Mesenchymal stem cell (in vitro differentiated cells and primary cell): ENCODE results near the gene STK10.
A peak's percentile ranks its signal among the peaks of the same experiment; 100 is the strongest.
"Not testable (repeated sequence)": the region's sequence is repeated elsewhere in the genome, so short reads cannot be mapped to it uniquely, and the experiment has no call there.

ENCODE experiments used
- DNase-seq: peaks from one replicate; pipeline ENCODE4 v3.0.0-alpha.2; 2013
- H2AFZ ChIP-seq: one replicate; pipeline ENCODE4 v1.6.1; 2013; ENCODE audit warnings: low read depth, mild to moderate bottlenecking, control low read depth, inconsistent platforms, low read length, moderate library complexity
- H2AK5ac ChIP-seq: 2 replicates; pipeline ENCODE4 v1.6.1; 2013; ENCODE audit warnings: low read length, moderate library complexity, mild to moderate bottlenecking, inconsistent platforms; ENCODE audit not compliant: severe bottlenecking
- H2BK120ac ChIP-seq: one replicate; pipeline ENCODE4 v1.6.1; 2013; ENCODE audit warnings: low read depth, mild to moderate bottlenecking, inconsistent platforms, low read length, moderate library complexity
- H2BK12ac ChIP-seq, 2 experiments: one replicate each; pipeline ENCODE4 v1.6.1; 2013; ENCODE audit warnings: inconsistent platforms in 2 of 2, low read length in 2 of 2, mild to moderate bottlenecking in 2 of 2, moderate library complexity in 2 of 2, control low read depth in 1 of 2
- H2BK15ac ChIP-seq: one replicate; pipeline ENCODE4 v1.6.1; 2013; ENCODE audit warnings: mild to moderate bottlenecking, low read depth, inconsistent platforms; ENCODE audit not compliant: poor library complexity, severe bottlenecking
- H2BK5ac ChIP-seq: 2 replicates; pipeline ENCODE4 v1.6.1; 2013; ENCODE audit warnings: low read depth, mild to moderate bottlenecking, low read length, control low read depth, inconsistent platforms; ENCODE audit not compliant: poor library complexity, severe bottlenecking
- H3K14ac ChIP-seq, 2 experiments: one replicate each; pipeline ENCODE4 v1.6.1; 2013; ENCODE audit warnings: inconsistent platforms in 2 of 2, low read length in 2 of 2, control low read depth in 1 of 2, mild to moderate bottlenecking in 1 of 2, moderate library complexity in 1 of 2
- H3K18ac ChIP-seq, 2 experiments: one replicate each; pipeline ENCODE4 v1.6.1; 2013; ENCODE audit warnings: inconsistent platforms in 2 of 2, low read length in 2 of 2, control low read depth in 1 of 2, low read depth in 1 of 2, mild to moderate bottlenecking in 1 of 2
- H3K23ac ChIP-seq, 2 experiments: one replicate each; pipeline ENCODE4 v1.6.1; 2013; ENCODE audit warnings: inconsistent platforms in 2 of 2, low read length in 2 of 2, mild to moderate bottlenecking in 2 of 2, moderate library complexity in 2 of 2, control low read depth in 1 of 2
- H3K27ac ChIP-seq: 2 replicates; pipeline ENCODE4 v1.5.1; 2013; ENCODE audit warnings: mild to moderate bottlenecking, moderate library complexity, low read length, control low read depth, inconsistent platforms; ENCODE audit not compliant: poor library complexity, severe bottlenecking
- H3K27me3 ChIP-seq, 2 experiments: 2 replicates each; pipeline versions ENCODE4 v1.6.1 to v1.7.0; 2013; ENCODE audit warnings: low read length in 2 of 2, mild to moderate bottlenecking in 2 of 2, moderate library complexity in 2 of 2, control low read depth in 1 of 2, inconsistent platforms in 1 of 2; ENCODE audit not compliant: control insufficient read depth in 1 of 2, insufficient read depth in 1 of 2
- H3K36me3 ChIP-seq, 2 experiments: 2 replicates each; pipeline versions ENCODE4 v1.6.1 to v1.7.0; 2013; ENCODE audit warnings: low read length in 2 of 2, control low read depth in 1 of 2, inconsistent platforms in 1 of 2, low read depth in 1 of 2, mild to moderate bottlenecking in 1 of 2; ENCODE audit not compliant: insufficient read depth in 2 of 2, control insufficient read depth in 1 of 2
- H3K4ac ChIP-seq, 2 experiments: one replicate each; pipeline ENCODE4 v1.6.1; 2013; ENCODE audit warnings: inconsistent platforms in 2 of 2, low read length in 2 of 2, mild to moderate bottlenecking in 2 of 2, moderate library complexity in 2 of 2, control low read depth in 1 of 2, low read depth in 1 of 2
- H3K4me1 ChIP-seq: 2 replicates; pipeline ENCODE4 v1.6.1; 2013; ENCODE audit warnings: low read depth, low read length, control low read depth; ENCODE audit not compliant: control insufficient read depth, insufficient read depth
- H3K4me2 ChIP-seq: 2 replicates; pipeline ENCODE4 v1.6.1; 2013; ENCODE audit warnings: low read length, mild to moderate bottlenecking, inconsistent platforms; ENCODE audit not compliant: poor library complexity, severe bottlenecking
- H3K4me3 ChIP-seq, 2 experiments: 2 replicates each; pipeline versions ENCODE4 v1.5.1 to v1.7.0; 2013; ENCODE audit warnings: low read length in 2 of 2, mild to moderate bottlenecking in 2 of 2, control low read depth in 1 of 2, low read depth in 1 of 2; ENCODE audit not compliant: insufficient read depth in 1 of 2
- H3K79me1 ChIP-seq: replicated peaks from 2 replicates; pipeline ENCODE4 v1.6.1; 2013; ENCODE audit warnings: mild to moderate bottlenecking, control low read depth, low read length, inconsistent platforms; ENCODE audit not compliant: poor library complexity, severe bottlenecking
- H3K9ac ChIP-seq: 2 replicates; pipeline ENCODE4 v1.7.0; 2013; ENCODE audit warnings: mild to moderate bottlenecking, low read length, moderate library complexity
- H3K9me3 ChIP-seq: 2 replicates; pipeline ENCODE4 v1.7.0; 2013; ENCODE audit warnings: mild to moderate bottlenecking, low read length; ENCODE audit not compliant: control insufficient read depth
- H4K8ac ChIP-seq: one replicate; pipeline ENCODE4 v1.6.1; 2013; ENCODE audit warnings: inconsistent platforms, mild to moderate bottlenecking, low read length, moderate library complexity
- H4K91ac ChIP-seq: one replicate; pipeline ENCODE4 v1.6.1; 2013; ENCODE audit warnings: mild to moderate bottlenecking, low read length, inconsistent platforms
- WGBS: methylation state at CpG from one replicate; pipeline ENCODE4 v1.1.7; 2013; ENCODE audit warnings: mixed read lengths; 5-methylcytosine and 5-hydroxymethylcytosine counted together

Gene STK10

GRCh38 chr5:172150514-172151425, 37.3 kb downstream of the STK10 start:
- no peak overlapping the region for H2BK120ac ChIP-seq
- H3K27me3 ChIP-seq, result no peaks in the 10 kb centered on the region
- no peak overlapping the region for H2BK15ac ChIP-seq
- H3K27ac ChIP-seq, result no peak overlapping the region
- no peak overlapping the region for H3K23ac ChIP-seq
- H3K79me1 ChIP-seq, result peaks cover 28% of the 10 kb centered on the region
- H4K8ac ChIP-seq, result no peak overlapping the region
- H3K4me2 ChIP-seq, result no peak overlapping the region
- H2AFZ ChIP-seq, result no peak overlapping the region
- no peak overlapping the region for H4K91ac ChIP-seq
- no peak overlapping the region for H3K14ac ChIP-seq
- WGBS, result 85% methylated on average over 16 of the region's 16 CpGs
- H3K9ac ChIP-seq, result no peak overlapping the region
- H3K18ac ChIP-seq, result no peak overlapping the region
- DNase-seq, result peak; percentile 39
- no peak overlapping the region for H3K4me3 ChIP-seq
- no peak overlapping the region for H2BK12ac ChIP-seq
- no peak overlapping the region for H2BK5ac ChIP-seq
- peaks cover 27% of the 10 kb centered on the region for H3K4me1 ChIP-seq
- H3K4ac ChIP-seq, result no peak overlapping the region
- H3K9me3 ChIP-seq, result no peaks in the 10 kb centered on the region
- H3K36me3 ChIP-seq, result peaks cover 39 to 53% of the 10 kb centered on the region in 2 experiments
- no peak overlapping the region for H2AK5ac ChIP-seq

DNA sequence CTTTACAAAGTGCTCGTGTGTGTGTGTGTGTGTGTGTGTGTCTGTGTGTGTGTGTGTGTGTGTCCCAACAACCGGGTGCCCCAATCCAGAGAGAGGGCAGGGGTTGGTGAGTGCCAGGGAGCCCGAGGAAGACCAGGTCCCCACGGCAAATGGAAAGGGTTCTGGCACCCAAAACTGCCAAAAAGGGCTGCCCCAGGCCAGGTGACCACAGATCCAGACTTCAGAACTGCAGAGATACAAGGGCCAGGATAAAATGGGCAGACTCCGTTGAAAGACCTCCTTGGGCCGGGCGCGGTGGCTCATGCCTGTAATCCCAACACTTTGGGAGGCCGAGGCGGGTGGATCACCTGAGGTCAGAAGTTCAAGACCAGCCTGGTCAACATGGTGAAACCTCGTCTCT, 38.5 kb downstream of the STK10 start:
- peaks cover 31% of the 10 kb centered on the region for H3K79me1 ChIP-seq
- not testable (repeated sequence) for H4K8ac ChIP-seq, H2AFZ ChIP-seq, H3K27me3 ChIP-seq, H3K4ac ChIP-seq, H3K27ac ChIP-seq, H3K9ac ChIP-seq, DNase-seq, H2BK5ac ChIP-seq, H3K4me2 ChIP-seq, H3K9me3 ChIP-seq, H3K14ac ChIP-seq, H2BK15ac ChIP-seq, H4K91ac ChIP-seq, H3K23ac ChIP-seq, H3K18ac ChIP-seq, H2AK5ac ChIP-seq, H3K4me3 ChIP-seq, H2BK120ac ChIP-seq
- peaks cover 33% of the 10 kb centered on the region for H3K4me1 ChIP-seq
- H2BK12ac ChIP-seq, result peak overlapping the region in 1 of 2 experiments; percentile 35
- H3K36me3 ChIP-seq, result peaks cover 39 to 48% of the 10 kb centered on the region in 2 experiments
- WGBS, result 88% methylated on average over 9 of the region's 11 CpGs

- Histone ChIP-seq H2BK12ac (peak overlapping the region in 1 of 2 experiments; percentile 35), H3K4me1 (peaks cover 35% of the 10 kb centered on the region), H2AFZ (no peak overlapping the region), H3K27me3 (no peaks in the 10 kb centered on the region), H3K4me3 (no peak overlapping the region), H3K9ac (no peak overlapping the region), H2BK5ac (no peak overlapping the region), H3K18ac (no peak overlapping the region), H3K9me3 (no peaks in the 10 kb centered on the region), H3K4me2 (no peak overlapping the region), H3K23ac (no peak overlapping the region), H3K4ac (no peak overlapping the region), H2AK5ac (no peak overlapping the region), H4K91ac (no peak overlapping the region), H4K8ac (no peak overlapping the region), H3K27ac (no peak overlapping the region), H3K14ac (no peak overlapping the region), H2BK120ac (no peak overlapping the region), H2BK15ac (no peak overlapping the region), H3K36me3 (peaks cover 35 to 44% of the 10 kb centered on the region in 2 experiments), H3K79me1 (peaks cover 29% of the 10 kb centered on the region)
- WGBS, result 62% methylated on average over 2 of the region's 3 CpGs
- DNase-seq, result peak; percentile 79
Measured at GRCh38 chr5:172149073-172149472, 39.0 kb downstream of the STK10 start.

DNA sequence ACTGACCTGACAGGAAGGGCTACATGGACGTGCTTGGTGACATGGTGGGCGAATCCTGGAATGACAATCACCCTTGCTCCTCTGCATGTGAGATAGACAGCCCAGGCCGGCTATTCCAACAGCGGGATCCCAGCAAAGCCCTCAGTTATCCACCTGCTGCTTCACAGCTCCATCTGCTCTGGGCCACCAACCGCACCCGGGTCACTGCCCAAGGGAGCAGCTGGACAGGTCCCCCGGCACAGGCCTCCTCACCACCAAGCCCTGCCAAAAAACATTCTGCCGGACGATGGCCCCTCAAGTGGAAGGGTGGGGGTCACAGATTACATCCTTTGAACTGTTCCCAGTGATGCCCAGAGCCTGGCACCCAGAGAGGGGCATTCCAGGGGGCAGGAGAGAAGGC, 39.6 kb downstream of the STK10 start:
- H3K9me3 ChIP-seq, result no peaks in the 10 kb centered on the region
- H3K27ac ChIP-seq, result no peak overlapping the region
- no peak overlapping the region for H4K8ac ChIP-seq
- WGBS, result 99% methylated on average over 8 of the region's 9 CpGs
- no peak for DNase-seq
- no peak overlapping the region for H4K91ac ChIP-seq
- no peak overlapping the region for H2BK5ac ChIP-seq
- no peak overlapping the region for H2BK12ac ChIP-seq
- no peak overlapping the region for H2BK15ac ChIP-seq
- no peak overlapping the region for H3K4ac ChIP-seq
- no peak overlapping the region for H3K4me2 ChIP-seq
- H3K23ac ChIP-seq, result no peak overlapping the region
- no peak overlapping the region for H2BK120ac ChIP-seq
- H3K4me1 ChIP-seq, result peaks cover 35% of the 10 kb centered on the region
- H3K4me3 ChIP-seq, result no peak overlapping the region
- peaks cover 23% of the 10 kb centered on the region for H3K79me1 ChIP-seq
- H2AK5ac ChIP-seq, result no peak overlapping the region
- no peak overlapping the region for H3K18ac ChIP-seq
- peaks cover 28 to 37% of the 10 kb centered on the region in 2 experiments for H3K36me3 ChIP-seq
- H3K14ac ChIP-seq, result no peak overlapping the region
- no peak overlapping the region for H3K9ac ChIP-seq
- no peak overlapping the region for H2AFZ ChIP-seq
- no peaks in the 10 kb centered on the region for H3K27me3 ChIP-seq
